Measurements from ENCODE around the gene ULK2.

Gene ULK2

DNA sequence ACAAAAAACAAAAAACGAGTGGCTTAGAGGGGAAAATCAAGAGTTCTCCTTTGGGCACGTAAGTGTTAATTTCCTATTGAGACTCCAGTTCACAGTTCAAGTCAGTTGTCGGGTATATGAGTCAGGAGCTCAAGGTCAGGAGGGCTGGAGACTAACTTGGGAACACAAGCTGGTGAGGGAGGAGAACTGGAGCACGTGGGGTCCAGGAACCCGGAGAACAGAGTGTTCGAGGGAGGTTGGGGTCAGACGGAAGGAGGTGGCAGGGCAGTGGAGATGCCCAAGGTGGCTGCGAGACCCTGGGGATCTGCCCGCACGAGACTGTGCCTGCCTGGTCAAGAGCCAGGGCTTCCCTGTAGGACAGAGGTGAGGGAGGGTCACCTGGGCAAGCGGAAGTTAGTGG, 131.7 kb downstream of the ULK2 start:
- in situ Hi-C loops (cut with MboI; ENCODE audit: low sequenced_read_pairs) = loop anchor here (25.0 kb wide), 1 partner anchor 224 kb away; no protein-coding TSS in a partner anchor

DNA sequence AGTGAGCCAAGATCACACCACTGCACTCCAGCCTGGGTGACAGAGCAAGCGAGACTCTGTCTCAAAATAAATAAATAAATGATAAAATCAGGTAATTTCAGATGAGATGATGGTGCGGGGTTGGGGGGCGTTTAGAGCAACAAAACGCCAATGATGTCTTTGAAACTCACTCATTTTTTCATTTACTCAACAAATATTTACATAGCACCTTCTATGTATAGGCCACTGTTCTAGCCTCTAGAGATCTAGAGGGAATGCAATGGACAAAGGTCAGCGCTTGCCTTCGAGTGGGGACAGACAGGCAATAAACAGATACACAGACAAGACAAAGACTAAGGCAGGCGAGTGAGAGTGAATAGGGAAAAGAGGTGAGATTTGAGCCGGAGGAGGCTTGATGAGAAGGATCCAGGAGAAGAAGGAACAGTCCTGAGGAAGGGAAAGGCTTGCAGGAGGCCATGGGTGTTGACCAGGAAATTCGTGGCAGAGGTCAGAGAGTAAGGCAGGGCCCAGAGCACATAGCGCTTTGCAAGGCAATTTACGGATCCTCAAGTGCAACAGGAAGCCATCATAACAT, 133.7 kb downstream of the ULK2 start:
- in situ Hi-C loops (cut with MboI; ENCODE audit: low sequenced_read_pairs) = loop anchor here (25.0 kb wide), 1 partner anchor 222 kb away; no protein-coding TSS in a partner anchor

DNA sequence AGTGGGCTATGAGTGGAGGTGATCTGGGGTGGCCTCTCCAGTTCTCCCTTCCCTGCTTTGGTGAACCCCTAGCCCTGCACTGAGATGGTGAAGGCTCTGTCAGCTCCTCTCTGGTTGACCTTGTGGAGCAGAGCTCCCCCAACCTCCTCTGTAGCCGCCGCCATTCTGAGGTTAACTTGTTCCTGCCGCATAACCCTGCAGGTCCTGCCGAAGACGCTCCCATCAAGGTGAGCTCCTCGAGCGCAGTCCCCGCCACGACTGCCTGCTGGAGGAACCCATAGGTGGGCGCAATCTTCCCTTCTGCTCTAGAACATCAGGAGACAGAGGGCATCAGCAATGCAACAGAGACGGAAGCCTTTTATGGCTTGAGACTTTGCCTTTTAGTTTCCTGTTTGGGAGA, 136.1 kb downstream of the ULK2 start:
- in situ Hi-C loops (cut with MboI; ENCODE audit: low sequenced_read_pairs) = loop anchor here (25.0 kb wide), 1 partner anchor 219 kb away; no protein-coding TSS in a partner anchor

DNA sequence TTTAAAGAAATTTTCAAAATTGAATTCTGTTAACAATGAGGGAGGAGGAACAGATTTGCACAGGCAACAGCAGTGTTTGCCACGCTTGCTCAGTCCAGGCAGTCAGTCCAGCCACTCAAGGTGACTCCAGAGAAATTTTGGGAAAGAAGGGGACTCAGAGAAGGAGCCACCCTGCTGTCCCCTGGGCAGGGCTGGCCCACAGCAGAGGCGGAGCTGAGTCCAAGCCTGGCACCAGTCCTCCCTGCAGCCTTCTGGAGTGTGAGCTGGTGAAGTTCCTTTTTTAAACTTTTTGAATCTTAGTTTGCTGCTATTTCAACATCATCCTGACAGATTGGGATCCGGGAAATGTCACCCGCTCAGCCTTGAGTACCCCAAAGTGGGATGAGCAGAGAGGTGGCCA, 136.9 kb downstream of the ULK2 start:
- in situ Hi-C loops (cut with MboI; ENCODE audit: low sequenced_read_pairs) = loop anchor here (25.0 kb wide), 1 partner anchor 219 kb away; no protein-coding TSS in a partner anchor

DNA sequence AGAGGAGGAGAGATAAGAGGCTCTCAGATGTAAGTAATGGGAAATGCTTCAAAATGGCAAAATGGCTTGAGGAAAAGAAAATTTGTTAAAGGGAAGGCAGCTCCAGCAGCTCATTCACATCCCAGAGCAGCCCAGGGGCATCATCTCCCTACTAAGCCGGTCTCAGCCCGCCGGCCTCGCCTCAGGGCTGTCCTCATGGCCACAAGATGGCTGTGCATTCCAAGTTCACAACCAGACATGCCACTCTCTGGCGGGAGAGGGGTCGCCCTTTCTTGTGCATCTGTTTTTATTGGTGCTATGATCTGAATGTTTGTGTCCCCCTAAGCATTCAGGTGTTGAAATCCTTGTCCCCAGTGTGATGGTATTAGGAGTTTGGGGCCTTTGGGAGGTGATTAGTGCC, 137.8 kb downstream of the ULK2 start:
- in situ Hi-C loops (cut with MboI; ENCODE audit: low sequenced_read_pairs) = loop anchor here (25.0 kb wide), 1 partner anchor 218 kb away; no protein-coding TSS in a partner anchor

DNA sequence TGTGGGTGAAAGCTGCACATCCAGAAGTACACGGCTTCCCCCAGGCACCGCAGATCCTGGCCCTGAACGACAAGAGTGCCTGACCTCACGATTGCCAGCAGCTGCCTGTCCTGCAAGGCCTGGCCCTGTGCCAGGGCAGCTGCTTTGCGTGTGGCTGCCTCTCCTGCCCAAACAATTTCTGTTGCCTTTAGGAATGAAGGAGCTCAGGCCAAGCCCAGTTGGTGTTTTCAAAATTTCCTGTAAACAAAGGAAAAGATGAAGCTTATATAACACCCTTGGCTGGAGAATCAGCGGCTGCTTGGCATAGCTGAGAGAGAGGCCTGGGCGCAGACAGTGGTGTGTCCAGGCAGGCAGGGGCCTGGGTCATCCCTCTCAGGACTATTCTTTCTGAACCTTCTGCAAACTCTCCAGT, 139.6 kb downstream of the ULK2 start:
- in situ Hi-C loops (cut with MboI; ENCODE audit: low sequenced_read_pairs) = loop anchor here (25.0 kb wide), 1 partner anchor 216 kb away; no protein-coding TSS in a partner anchor

DNA sequence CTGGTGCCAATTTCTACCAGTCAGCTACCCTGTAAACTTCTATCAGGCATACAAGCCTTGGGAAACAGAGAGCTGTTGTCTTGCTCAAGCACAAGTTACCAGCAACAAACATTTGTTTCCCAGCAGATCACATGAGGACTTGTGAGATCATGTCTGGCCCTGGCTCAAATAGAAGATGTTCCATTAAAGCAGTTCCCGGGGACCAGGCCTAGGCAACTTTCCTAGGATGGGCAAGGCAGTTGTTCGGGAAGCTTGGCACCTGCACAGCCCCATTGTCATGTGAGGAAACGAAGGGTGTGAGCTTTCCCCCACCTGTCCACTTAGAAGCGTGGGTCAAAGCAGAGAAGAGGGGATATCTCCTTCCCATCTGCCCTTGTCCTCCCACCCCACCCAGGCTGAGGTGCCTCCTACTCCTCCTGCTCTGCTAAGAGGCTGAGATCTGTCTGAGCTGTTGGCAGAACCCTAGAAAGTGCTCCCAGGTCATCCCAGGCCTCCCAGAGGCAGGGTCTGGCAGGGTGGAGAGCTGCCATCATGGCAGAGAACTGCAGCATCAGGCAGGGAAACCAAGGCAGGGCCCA, 140.1 kb downstream of the ULK2 start:
- in situ Hi-C loops (cut with MboI; ENCODE audit: low sequenced_read_pairs) = loop anchor here (25.0 kb wide), 1 partner anchor 215 kb away; no protein-coding TSS in a partner anchor

DNA sequence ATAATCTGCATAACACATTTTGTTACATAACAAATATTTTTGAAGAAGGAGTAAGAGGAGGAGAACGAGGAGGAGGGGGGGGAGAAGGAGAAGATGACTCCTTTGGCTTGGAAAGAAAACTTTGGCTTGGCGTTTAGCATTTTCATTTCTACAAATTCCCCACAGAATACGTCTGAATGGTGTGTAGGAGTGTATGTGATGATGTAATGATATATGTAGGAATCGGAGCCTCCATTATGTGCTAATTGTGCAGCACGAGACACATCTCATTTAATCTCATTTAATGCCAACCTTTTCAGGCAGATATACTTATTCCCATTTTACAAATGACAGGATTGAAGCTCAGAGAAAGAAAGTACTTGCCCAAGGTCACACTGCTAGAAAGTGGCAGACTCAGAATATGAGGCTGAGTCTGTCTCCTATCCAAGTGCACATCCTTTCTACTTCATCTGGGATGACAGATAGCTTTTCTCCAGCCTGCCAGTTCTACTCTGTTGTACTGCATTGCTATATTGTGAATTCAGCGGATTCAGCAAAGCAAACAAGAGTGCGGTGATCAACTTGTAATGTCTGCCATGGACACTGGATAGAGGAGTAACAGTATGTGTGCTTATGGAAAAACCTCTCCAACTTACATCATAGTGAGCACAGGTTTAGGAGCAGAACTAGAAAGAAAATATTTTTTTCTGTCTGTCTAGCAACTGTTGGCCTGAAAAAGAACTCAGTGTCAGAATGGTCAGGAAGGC, 140.9 kb downstream of the ULK2 start:
- in situ Hi-C loops (cut with MboI; ENCODE audit: low sequenced_read_pairs) = loop anchor here (25.0 kb wide), 1 partner anchor 215 kb away; no protein-coding TSS in a partner anchor

DNA sequence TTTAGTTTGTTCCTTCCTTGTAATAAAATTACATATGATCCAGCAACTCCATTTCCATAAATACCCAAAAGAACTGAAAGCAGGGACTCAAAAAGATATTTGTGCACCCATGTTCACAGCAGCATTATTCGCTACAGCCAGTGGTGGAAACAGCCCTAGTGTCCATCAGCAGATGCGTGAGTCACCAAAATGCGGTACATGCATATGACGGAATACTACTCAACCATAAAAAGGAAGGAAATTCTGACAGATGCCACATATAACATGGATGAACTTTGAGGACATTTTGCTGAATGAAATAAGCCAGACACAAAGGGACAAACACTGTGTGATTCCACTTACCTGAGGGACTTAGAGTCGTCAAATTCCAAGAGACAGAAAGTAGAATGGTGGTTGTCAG, 142.2 kb downstream of the ULK2 start:
- in situ Hi-C loops (cut with MboI; ENCODE audit: low sequenced_read_pairs) = loop anchor here (25.0 kb wide), 1 partner anchor 213 kb away; no protein-coding TSS in a partner anchor

DNA sequence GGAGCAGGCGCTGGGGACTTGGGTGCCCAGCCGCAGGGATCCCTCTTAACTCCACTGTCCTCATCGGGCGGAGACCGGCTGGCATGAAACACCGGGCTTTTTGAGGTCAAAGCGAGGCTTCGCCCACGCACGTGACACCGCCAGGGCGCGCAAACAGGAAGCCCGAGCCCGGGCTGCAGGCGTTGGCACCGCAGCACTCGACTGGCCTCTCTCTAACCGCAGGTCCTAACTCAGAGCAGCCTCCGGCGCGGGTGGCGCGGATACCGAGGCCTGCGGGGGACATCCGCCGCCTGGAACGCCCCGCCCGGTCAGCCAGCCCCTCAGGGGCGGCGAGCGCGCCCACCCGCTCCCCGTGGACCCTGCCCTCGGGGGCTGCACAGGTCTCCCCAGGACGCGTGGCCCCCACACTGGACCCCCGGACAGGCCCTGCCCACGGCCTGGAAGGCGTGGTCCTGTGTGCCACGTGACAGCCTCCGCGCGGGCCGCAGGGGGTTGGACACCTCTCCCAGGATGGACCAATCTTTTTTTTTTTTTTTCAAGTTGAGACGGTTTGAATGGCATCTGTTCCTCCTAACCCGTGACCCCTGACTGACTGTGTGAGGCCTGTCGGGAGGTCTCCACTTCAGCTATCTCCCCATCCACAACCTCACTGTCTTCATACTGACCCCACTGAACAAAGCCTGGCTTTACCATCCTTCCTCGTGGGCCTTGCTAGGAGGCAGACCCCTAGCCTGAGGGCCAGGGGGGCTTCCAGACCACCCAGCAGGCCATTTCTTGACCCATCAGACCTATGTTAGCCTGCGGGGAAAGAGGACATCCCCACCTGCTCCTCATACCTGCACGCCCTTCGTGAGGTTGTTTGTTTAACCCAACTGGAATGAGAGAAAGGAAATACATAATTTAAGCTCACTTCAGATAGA, 143.0 kb downstream of the ULK2 start:
- in situ Hi-C loops (cut with MboI; ENCODE audit: low sequenced_read_pairs) = loop anchor here (25.0 kb wide), 1 partner anchor 212 kb away; no protein-coding TSS in a partner anchor

DNA sequence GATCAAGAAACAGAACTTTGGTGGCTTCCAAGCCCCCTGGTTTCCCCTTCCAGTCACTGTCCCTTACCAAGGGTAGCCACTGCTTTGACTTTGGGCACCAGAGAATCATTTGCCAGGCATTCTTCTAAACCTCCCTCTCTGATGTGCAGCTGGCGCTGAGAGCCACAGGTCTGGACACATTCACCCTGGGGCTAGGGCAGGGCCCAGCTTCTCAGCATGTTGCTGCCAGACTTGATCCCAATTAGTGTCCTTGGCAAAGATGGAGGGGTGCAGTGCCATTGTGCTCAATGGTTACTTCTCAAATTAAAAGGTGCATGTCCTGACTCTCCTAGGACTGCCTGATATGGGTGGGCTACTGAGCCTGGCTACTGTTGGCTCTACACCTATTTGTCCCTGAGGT, 143.8 kb downstream of the ULK2 start:
- in situ Hi-C loops (cut with MboI; ENCODE audit: low sequenced_read_pairs) = no loop called here

Measured in HL-60/S4 treated with retinoic acid at 250 ng/mL for 4 days and 3 days (cell line).